HG02885 (cell line): ENCODE measurements around the gene RAB40B.

Source experiments
- ATAC-seq: cut with Tn5 transposase; IDR thresholded peaks from one replicate; pipeline ENCODE4 v1.9.1; 2021; ENCODE audit warnings: mild to moderate bottlenecking; ENCODE audit not compliant: unreplicated experiment, poor library complexity

RAB40B gene

DNA sequence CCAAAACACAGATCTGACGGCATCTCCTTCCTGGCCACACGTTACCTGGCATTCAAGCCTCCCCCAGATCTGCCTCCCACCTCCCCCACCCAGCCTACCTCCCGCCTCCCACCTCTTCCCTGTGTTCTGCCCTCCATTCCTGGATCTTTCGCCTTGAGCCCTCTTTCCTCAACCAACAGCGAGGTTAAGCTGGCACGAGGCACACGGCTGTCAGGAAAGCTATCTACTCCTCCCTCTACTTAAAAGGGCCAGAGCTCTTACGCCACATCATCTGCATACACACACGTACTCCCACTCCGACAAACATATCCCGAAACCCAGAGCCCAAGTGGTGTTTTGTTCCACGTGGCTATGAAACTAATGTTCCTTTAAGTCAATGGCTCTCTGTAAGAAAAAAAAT lies 68.3 kb downstream of the RAB40B start:
- ATAC-seq: no peak

DNA sequence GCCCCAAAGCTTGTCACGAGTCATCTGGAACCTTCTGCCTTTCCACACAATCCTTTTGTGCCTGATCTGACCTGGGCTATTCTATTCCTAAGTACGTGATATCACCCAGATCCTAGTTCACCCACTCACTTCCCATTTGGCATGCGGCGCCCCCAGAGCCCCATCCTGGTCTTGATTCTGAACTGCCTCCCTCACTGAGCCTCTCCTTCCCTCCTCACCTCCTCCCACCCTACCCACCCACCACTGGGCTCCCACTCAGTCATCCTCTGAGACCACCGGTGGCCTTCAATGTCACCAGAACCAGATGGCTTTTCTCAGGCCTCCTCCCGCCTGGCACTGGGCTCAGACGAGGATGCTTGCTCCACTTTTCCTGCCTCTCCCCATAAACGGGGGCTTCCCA lies 68.8 kb downstream of the RAB40B start:
- ATAC-seq: no peak

DNA sequence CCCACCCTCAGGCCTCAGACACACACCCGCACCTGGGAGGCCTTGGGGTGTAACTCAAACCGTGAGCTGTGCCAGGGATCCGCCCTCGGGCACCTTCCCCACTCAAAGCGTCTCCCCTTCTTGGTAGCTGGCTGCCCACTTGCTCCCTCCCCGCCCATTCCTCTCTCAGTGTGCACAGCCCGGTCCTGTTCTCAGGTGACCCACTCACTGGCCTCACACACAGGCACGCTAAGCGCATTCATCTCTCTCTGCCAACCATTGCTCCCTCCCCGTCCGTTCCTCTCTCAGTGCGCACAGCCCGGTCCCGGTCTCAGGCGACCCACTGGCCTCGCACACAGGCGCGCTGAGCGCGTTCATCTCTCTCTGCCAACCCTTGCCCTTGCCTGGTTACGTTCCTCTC lies 71.1 kb downstream of the RAB40B start:
- ATAC-seq: no peak

DNA sequence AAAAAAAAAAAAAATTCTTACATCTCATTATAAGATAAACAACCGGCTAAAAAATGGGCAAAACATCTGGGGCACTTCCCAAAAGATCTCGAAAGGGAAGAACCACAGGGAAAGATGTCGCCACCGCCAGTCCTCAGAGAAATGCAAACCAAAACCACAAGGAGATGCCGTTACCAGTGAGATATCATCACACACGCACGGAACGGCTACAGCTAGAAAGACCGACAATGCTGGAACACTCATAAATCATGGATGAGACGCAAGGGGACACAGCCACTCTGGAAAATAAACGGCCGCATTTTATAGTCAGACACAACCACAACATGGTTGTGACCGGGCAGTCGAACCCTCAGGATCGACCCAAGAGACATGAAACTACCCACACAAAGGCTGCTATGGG lies 74.8 kb downstream of the RAB40B start:
- no peak for ATAC-seq

DNA sequence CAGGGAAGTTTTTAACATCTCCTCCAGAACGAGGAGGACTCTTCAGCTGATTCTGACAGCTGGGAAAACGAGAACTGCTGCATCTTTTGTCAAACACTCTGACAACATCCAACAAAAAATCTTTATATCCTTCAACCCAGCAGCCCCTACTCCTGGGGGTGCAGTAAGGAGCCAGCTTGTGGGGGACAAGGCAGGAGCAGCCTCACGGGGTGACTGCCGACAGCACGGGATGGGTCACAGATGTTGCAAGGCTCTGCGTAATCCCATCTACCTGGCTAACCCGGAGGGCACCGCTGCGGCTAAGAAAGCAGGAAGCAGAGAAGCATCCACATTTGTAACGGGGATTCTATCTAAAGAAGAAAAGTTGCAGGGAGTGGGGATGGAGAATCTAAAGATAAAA lies 78.9 kb downstream of the RAB40B start:
- no peak for ATAC-seq

DNA sequence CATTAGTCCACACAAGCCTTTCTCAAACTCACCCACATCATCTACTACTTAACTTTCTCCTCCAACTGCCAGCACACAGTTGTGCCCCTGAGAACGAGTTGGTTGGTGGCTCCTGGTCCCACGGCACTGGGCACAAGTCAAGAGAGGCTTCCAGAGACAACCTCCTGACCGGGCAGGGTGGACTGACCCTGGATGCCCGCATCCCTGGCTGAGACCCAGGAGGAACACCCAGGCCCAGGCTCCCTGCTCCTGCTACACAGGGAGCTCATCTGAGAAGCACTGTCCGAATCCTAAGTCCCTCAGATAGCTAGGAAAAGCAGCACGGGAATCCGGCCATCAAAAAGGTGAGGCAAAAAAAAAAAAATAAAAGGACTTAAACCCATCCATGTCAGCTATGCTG lies 79.3 kb downstream of the RAB40B start:
- no peak for ATAC-seq

DNA sequence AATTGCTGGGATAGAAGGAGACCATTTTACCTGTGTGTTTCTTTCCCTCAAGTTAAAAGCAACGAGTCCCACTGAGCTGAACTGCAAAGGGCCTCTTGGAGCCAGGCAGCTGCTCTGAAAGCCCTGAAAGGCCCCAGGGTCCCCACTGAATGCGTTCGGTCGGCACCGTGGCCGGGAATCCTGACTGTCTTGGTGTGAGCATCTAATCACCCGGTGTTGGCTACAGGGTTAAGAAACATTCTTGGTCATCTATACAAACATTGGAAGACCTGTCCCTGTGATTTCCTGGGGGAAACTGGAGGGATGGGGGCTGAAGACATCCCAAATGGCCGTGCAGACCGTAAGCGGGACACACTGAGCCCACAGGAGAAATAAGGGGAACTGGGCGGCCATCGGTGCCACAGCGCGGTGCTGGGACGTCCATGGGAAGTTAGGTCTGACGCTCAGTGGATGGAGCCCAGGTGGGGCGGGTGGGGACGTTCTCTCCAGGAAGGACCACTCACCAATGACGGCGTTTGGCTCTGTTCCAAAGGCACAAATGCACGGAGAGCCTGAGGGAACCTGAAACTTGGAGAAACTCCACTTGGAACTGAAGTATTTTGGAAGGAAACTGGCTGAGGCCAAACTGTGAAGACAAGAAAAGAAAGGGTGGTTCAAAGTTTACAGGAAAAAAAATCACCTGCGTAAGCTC lies 82.3 kb downstream of the RAB40B start:
- ATAC-seq: no peak

DNA sequence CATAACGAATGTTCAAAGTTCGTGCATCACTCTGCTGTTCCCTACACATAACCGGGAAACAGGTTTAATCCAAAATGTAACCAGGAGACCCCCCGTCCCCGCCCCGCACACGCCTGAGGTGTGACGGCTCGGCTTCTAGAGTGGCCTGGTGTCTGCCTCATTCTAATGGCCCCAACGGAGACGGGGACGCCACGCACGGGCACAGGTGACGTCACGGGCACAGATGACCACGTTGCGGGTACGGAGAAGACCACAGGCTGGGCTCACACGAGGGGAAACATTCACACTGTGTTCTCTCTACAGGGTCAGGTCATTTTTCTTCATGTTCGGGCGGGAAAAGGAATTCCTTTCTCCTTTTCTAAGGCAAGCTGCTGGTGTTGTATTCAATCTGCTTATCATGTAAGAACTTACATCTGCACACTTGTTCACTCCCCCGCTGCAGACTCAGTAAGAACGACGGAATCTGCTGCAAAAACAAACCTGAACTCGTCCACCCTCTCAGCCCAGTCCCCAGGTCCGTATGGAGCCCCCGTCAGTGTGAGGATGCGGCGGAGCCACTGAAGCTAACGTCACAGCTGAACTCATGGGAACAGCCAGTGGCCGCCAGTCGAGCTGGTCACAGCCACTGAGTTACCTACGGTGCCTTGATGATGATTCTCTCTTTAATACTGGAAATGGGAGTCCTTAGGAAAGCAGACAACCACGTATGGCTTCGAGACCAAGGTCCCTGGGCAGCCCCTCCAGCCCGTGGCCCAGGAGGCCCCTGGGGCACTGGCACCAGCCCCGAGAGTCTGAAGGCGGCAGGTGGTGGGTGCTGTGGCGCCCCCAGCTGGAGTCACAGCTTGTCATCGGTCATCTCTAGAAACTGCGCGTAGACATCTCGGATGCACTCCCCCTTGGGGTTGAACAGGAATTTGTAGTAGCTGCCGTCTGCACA lies 83.1 kb downstream of the RAB40B start:
- no peak for ATAC-seq

DNA sequence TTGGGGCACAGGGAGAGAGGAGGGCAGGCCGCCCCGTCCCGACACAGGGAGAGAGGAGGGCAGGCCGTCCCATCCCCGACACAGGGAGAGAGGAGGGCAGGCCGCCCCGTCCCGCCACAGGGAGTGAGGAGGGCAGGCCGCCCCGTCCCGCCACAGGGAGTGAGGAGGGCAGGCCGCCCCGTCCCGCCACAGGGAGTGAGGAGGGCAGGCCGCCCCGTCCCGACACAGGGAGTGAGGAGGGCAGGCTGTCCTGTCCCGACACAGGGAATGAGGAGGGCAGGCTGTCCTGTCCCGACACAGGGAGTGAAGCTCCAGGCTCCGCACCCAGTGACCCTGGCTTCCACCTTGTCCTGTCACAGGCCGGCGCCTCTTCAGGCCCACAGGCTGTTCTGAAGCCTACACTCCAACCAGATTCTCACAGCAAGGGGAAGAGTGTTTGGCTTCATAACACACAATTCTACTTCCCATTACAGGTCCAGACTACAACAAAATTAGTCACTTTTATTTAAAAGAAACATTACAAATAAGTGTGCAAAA lies 84.3 kb downstream of the RAB40B start:
- ATAC-seq: no peak

DNA sequence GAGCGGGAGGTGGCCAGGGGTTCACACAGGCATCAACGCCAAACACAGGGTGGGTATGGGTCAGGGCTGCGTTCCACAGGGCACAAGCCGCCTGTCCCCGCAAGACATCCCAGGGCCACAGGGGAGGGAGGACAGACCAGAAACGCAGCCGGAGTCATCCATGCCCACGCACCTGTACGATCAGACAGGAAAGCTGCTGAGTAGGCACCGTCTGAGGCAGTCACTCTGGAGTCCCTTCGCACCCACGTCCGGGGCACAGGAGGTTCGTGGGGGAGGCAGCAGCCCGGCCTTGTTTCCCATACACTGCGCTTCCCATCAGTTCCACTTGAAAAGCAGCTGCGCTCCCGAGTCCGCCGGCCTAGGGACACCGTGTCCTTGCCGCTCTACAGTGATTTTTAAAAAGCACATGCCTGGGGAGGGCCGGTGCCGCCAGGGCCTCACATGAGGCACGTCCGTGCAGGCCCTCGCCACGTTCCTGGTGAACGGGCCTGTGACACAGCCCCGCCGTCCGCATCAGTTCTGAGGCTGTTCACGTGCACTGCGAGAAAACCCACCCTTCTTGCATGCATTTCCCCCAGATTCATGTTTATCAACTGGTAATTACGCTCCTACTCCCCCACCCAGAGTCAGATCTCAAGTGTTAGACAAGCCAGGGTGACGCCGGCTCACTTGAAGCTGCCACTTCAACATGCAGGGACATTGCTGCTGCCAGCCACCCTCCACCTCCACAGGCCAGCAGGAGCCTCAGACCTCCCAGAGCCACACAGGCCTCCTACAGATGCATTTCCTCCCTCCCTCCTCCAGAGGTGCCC lies 85.0 kb downstream of the RAB40B start:
- ATAC-seq: no peak

DNA sequence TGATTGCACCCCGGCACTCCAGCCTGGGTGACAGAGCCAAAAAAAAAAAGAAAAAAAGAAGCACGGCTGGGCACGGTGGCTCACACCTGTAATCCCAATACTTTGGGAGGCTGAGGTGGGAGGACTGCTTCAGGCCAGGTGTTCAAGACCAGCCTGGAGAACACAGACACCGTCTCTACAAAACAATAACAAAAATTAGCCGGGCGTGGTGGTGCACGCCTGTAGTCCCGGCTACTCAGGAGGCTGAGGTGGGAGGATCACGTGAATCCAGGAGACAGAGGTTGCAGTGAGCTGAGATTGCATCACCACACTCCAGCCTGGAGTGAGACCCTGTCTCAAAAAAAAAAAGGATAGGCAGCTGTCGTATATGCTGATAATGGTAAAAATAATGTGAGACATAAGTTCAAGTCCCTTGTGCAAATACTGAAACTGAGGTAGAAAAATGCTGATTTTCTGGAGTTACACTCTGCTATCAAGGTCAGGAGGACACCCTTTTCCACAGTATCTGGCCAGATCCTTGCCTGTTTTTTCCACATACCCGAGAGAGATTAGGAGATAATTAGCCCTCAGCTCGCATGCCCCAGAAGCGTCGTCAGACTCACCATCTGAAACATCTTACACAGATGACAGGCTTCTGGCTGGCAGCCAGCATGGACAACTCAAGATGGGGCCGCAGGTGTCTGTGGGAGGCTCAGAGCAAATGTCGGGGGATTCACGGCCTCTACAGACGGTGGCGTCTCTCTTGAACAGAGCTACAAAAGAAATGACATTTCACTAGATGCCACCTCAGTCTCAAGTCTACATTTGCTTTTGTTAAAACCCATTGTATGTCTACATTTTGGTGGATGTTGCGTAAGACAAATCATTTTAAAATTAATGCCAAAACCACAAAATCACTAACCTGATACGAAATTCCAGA lies 87.1 kb downstream of the RAB40B start:
- no peak for ATAC-seq

DNA sequence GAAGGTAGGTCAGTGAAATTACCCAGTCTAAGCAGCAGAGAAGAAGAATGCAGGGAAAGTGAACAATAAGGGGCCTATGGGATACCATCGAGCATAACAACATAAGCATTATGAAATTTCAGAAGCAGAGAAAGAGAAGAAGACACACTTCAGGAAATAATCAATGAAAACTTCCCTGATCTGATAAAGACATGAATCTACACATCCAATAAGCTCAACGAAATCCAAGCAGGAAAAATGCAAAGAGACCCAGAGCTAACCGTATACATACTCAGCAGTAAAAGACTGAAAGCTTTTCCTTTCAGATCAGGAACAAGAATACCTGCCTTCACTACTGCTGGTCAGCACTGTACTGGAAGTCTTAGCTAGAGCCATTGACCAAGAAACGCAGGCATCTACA lies 88.8 kb downstream of the RAB40B start:
- ATAC-seq: no peak

DNA sequence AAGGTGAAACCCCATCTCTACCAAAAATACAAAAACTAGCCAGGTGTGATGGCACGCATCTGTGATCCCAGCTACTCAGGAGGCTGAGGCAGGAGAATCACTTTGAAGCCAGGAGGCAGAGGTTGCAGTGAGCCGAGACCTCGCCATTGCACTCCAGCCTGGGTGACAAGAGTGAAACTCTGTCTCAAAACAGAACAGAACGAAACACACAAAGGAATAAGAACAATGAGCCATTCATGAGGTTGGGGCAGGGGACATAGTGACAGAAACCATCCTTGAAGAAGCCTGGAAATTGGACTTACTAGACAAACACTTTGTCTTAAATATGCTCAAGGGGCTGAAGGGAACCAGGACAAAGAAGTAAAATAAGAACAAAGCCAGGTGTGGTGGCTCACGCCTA lies 89.7 kb downstream of the RAB40B start:
- no peak for ATAC-seq

DNA sequence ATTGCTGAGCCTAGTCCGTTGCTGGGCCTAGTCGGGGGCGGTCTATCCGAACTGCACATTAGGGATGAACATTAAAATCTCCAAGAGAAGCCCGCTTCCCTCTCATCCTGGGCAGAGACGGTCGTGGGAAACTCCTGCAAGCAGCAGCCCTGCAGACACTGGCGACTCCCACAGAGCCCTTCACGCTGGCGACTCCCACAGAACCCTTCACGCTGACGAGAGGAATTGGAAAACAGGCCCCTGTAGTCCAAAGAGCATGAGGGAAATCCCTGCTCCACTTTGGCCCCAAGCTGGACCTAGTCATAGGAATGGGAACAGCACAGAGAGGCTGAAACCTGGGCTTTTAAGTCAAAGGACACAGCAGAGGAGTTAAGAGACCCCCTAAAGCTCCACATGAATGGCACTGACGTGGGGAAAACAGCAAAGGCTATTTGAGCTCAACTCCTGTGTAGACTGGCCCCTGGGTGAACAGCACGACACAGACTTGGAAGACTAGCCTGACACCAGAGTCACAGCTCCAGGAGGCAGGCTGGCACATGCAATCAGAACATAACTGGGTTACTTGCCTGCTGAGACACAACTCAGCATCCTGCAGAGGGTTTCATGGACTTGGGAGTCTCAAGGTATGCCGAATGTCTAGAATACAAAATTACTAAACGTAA lies 92.4 kb downstream of the RAB40B start:
- no peak for ATAC-seq
